Heart right ventricle (tissue), 16 donors: ENCODE measurements around the gene PTPRN2. TPM values are rescaled to one million over a fixed set of nuclear protein-coding genes. Genes with fewer than 3 reads are reported as not detected.

Experiments
- ATAC-seq, 8 donors: fragments of 200-7000 bp; cut with Tn5 transposase; one replicate each; pipeline ENCODE4 v1.9.1; 2020; ENCODE audit warnings: mild to moderate bottlenecking in 8 of 8, moderate library complexity in 8 of 8, moderate number of reproducible peaks in 1 of 8
- DNase-seq, 2 donors: peaks; one replicate each; pipeline ENCODE4 v3.0.0-alpha.2; 2020
- H3K27ac ChIP-seq, 10 donors: fragments of 200-600 bp; sonication (generic) in 2 of 10; one replicate each; pipeline versions ENCODE4 v1.5.0 to v1.8.0; 2020 to 2022; ENCODE audit warnings: mild to moderate bottlenecking in 3 of 10
- H3K27me3 ChIP-seq, 7 donors: fragments of 200-600 bp; one replicate each; pipeline ENCODE4 v1.8.0; 2021 to 2022; ENCODE audit warnings: mild to moderate bottlenecking in 2 of 7
- H3K36me3 ChIP-seq, 9 donors: fragments of 200-600 bp; sonication (generic) in 1 of 9; one replicate each; pipeline versions ENCODE4 v1.5.0 to v1.8.0; 2020 to 2022; ENCODE audit warnings: mild to moderate bottlenecking in 2 of 9
- H3K4me1 ChIP-seq, 9 donors: fragments of 200-600 bp; sonication (generic) in 1 of 9; one replicate each; pipeline versions ENCODE4 v1.5.0 to v1.8.0; 2020 to 2022; ENCODE audit warnings: mild to moderate bottlenecking in 4 of 9
- H3K4me3 ChIP-seq, 10 donors: fragments of 200-600 bp; sonication (generic) in 2 of 10; one replicate each; pipeline versions ENCODE4 v1.5.0 to v1.8.0; 2020 to 2022; ENCODE audit warnings: mild to moderate bottlenecking in 7 of 10, moderate library complexity in 2 of 10
- H3K9me3 ChIP-seq, 11 donors: fragments of 200-600 bp in 10 of 11; sonication (generic) in 2 of 11; one replicate each; pipeline versions ENCODE4 v1.5.0 to v1.8.0; 2013 to 2022; ENCODE audit warnings: mild to moderate bottlenecking in 2 of 11, control low read depth in 1 of 11, moderate library complexity in 1 of 11
- CTCF ChIP-seq, 9 donors: fragments of 200-600 bp; sonication (generic) in 2 of 9; IDR thresholded peaks; one replicate each; pipeline versions ENCODE4 v1.5.0 to v1.8.0; 2021 to 2022; ENCODE audit warnings: antibody characterized with exemption in 9 of 9, mild to moderate bottlenecking in 5 of 9, moderate library complexity in 1 of 9
- WGBS, 2 donors: extraction: QIAGEN DNeasy Blood & Tissue Kit; methylation state at CpG; one replicate each; pipeline ENCODE4 v1.1.7; 2013; ENCODE audit warnings: inconsistent platforms in 1 of 2; 5-methylcytosine and 5-hydroxymethylcytosine counted together
- intact Hi-C, 10 donors: fragments of 100-400 bp; cut with DNase I; formaldehyde crosslinking; loops; one replicate each; pipeline versions ENCODE4 v1.11.1 to v1.14.2; 2022
- polyA plus RNA-seq, 2 donors: library from polyadenylated mRNA; stranded (reverse); fragments of 200-250 nt; gene quantifications; one replicate each; pipeline ENCODE4 v1.2.3, GENCODE V29; 2013
- total RNA-seq, 10 donors: library from RNA; stranded (reverse); fragmentation: NEBNext Ultra II Directional in 3 of 10; extraction: Animal tissue kit (Norgen Biotek cat#: 25700) in 3 of 10; gene quantifications; one replicate each; pipeline versions ENCODE4 v1.2.1 to v1.2.4, GENCODE V29; 2021 to 2023
- donor health status: Arrhythmogenic right ventricular cardiomyopathy.
- donor health status: ischemic (EF 13 %, LVEDD 7.1; RV severe dilation, severe dysfunction).
- donor health status: healthy with polysubstance abuse.
- donor health status: DM: no; HTN: yes; CAD: no.
- donor health status: DM: no; HTN: no; CAD: no.
- donor health status: ischemic (EF 25% LVEDD 6.9; RV normal size, moderate dysfunction).
- donor health status: ischemic (EF 25% LVEDD 5.7; RV mildly dilated, moderate dysfunction).
- donor health status: healthy.
- donor health status: DM: yes; HTN: yes; CAD: no.
- donor health status: Ischemic cardiomyopathy.
- donor health status: ischemic (EF 35%, LVEDD 5.7; RV mildly dilated, moderate dysfunction).
- donor health status: nonischemic (EF 11% LVEDD 7.7; RV severe dilation, severe dysfunction).
- donor health status: DM: yes; HTN: yes; CAD: no.
- donor health status: PGD.
- donor health status: ischemic (EF 29% LVEDD 5.4; RV normal size, mild dysfunction).
- donor health status: nonischemic (EF 23%, LVEDD 6.1; RV moderate dilation, normal function).

Gene PTPRN2
- total and polyA plus RNA-seq, 12 donors = 0.82 to 1.8 (median 1.3) TPM

- no peak for DNase-seq
- H3K9me3 ChIP-seq = no peaks in the 10 kb centered on the region
- no peak overlapping the region for H3K4me3 ChIP-seq
- intact Hi-C loops = no loop called here
- no peak for TF ChIP-seq CTCF (IDR thresholded peaks at IDR 0.05)
- peaks cover 0 to 5% (median 0%) of the 10 kb centered on the region in 7 donors for H3K27me3 ChIP-seq
- ATAC-seq = no peak
- no peaks in the 10 kb centered on the region for H3K36me3 ChIP-seq
- 85 to 87% methylated on average over 18 of the region's 18 CpGs for WGBS, 2 donors
- H3K27ac ChIP-seq = no peak overlapping the region
- no peaks in the 10 kb centered on the region for H3K4me1 ChIP-seq
Measured at GRCh38 chr7:157652161-157652953, 935.3 kb downstream of the PTPRN2 start.

GRCh38 chr7:157651366-157652160 is 936.1 kb downstream of the PTPRN2 start:
- ATAC-seq (no peak), DNase-seq (no peak)
- Histone ChIP-seq H3K27me3 (peaks cover 0 to 5% (median 0%) of the 10 kb centered on the region in 7 donors), H3K4me3 (no peak overlapping the region), H3K9me3 (no peaks in the 10 kb centered on the region), H3K36me3 (no peaks in the 10 kb centered on the region), H3K4me1 (no peaks in the 10 kb centered on the region), H3K27ac (no peak overlapping the region)
- WGBS, 2 donors = 74% methylated on average over 28 of the region's 28 CpGs
- intact Hi-C loops = no loop called here
- no peak for TF ChIP-seq CTCF (IDR thresholded peaks at IDR 0.05)

- intact Hi-C loops = no loop called here
- Histone ChIP-seq H3K27ac (no peak overlapping the region), H3K4me3 (no peak overlapping the region), H3K9me3 (no peaks in the 10 kb centered on the region), H3K27me3 (peaks cover 0 to 5% (median 0%) of the 10 kb centered on the region in 7 donors), H3K36me3 (no peaks in the 10 kb centered on the region), H3K4me1 (no peaks in the 10 kb centered on the region)
- WGBS, 2 donors = 94% methylated on average over 19 of the region's 19 CpGs
- TF ChIP-seq CTCF (IDR thresholded peaks at IDR 0.05) = no peak
- ATAC-seq (no peak), DNase-seq (no peak)
Measured at GRCh38 chr7:157650801-157651200, 936.8 kb downstream of the PTPRN2 start.

GRCh38 chr7:157650131-157650631 is 937.4 kb downstream of the PTPRN2 start:
- intact Hi-C loops = no loop called here
- peaks cover 0 to 5% (median 0%) of the 10 kb centered on the region in 7 donors for H3K27me3 ChIP-seq

More at GRCh38 chr7:157650131-157650631, 937.4 kb downstream of the PTPRN2 start:
- no peak for DNase-seq
- no peak for ATAC-seq
- Histone ChIP-seq H3K9me3 (no peaks in the 10 kb centered on the region), H3K27ac (no peak overlapping the region), H3K4me1 (no peaks in the 10 kb centered on the region), H3K36me3 (no peaks in the 10 kb centered on the region), H3K4me3 (no peak overlapping the region)
- WGBS, 2 donors = 92 to 94% methylated on average over 24 to 25 of the region's 25 CpGs
- TF ChIP-seq CTCF (IDR thresholded peaks at IDR 0.05) = no peak
